Measurements from ENCODE around the gene DBH.
"Not testable (repeated sequence)": the region's sequence is repeated elsewhere in the genome, so short reads cannot be mapped to it uniquely, and the experiment has no call there.

Gene DBH

DNA sequence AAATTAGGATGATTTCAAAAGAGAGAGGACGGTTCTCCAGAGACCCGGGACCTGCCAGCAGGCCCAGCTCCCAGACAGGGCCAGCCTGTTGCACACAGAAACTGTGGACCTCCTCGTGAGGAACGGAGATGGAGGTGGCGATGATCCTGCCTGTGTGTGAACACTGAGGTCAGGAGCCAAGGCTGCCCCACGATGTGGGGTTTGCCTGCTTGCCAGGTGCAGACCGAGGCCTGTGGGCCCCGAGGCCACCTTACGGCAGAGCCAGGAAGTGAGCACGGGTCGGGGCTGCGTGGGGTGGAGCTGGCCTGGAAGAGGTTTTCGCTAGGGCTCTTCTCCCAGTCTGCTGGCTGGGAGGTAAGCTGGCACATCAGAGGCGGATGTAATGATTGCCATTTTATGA lies 31.3 kb upstream of the DBH start:
- peak; percentile 29 for DNase-seq

DNA sequence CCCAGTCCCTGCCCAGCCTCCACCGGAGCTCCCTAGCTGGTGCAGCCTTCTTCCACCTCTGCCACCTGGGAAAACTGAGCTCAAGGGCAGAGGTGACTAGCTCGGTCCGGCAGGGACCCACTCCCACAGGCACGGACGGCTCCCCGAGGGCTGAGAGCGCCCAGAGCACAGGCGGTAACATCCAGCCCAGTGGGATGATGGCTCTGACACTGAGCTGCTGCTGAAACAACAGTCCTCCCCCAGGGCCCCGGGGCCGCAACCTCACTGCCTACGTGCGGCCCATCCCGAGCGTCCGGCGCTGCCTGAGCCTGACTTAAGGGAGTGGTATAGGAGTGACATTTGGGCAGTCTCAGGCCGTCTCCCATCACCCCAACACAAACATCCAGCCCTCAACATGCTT lies 30.7 kb upstream of the DBH start:
- no peak for DNase-seq

DNA sequence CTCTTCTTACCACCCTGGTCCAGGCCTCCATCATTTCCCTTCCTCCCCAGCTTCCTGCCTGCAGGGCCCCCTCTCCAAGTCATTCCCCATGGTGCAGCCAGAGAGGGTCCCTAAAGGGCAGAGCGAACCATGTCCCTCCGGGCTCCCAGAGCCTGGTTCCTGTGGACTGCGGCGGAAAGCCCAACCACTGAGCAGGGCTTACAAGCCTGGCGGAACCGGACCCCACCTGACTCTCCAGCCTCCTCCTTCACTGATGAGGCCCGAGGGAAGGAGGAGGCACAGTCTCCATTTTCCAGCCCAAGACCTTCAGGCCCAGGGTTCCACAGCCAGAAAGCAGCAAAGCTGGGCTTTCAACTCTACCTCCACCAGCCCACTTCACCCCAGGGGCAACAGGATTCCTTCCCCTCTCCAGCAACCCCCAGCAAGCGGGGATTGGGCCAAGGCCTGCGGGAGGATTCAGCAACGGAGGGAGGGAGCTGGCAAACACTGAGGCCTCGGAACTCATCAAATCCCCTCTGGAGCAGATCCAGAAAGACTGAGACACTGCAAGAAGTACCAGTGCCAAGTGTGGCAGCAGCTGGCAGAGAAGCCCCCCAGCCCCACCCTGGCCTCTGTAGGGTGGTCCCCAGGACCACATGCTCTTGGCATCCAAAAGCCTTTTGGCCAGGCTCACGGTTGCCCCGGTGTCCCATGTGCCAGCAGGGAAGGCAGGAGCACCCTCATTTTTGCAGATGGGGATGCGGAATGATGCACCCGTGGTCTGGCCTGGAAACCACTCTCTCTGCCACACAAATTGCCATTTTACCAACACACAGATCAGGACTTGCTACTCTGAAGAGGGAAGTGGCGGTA lies 30.1 kb upstream of the DBH start:
- DNase-seq = no peak

DNA sequence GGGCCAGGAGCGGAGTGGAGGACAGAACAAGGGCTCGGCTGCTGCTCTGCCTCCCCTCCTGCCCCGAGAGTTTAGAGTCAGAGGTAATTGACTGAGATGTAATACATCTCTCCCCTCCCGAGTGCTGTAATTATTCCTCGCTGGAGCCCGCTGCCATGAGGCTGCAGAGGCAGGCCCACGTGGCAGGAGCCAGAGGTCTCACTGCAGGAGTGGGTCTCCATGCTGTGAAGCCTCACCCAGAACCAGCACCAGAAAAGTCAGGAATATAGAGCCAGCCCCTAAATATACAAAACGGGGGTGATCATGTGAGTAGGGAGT lies 29.5 kb upstream of the DBH start:
- no peak for DNase-seq

GRCh38 chr9:133607381-133607780 lies 28.8 kb upstream of the DBH start:
- peak; percentile 19 for DNase-seq

GRCh38 chr9:133607976-133608375 lies 28.2 kb upstream of the DBH start:
- no peak for DNase-seq

DNA sequence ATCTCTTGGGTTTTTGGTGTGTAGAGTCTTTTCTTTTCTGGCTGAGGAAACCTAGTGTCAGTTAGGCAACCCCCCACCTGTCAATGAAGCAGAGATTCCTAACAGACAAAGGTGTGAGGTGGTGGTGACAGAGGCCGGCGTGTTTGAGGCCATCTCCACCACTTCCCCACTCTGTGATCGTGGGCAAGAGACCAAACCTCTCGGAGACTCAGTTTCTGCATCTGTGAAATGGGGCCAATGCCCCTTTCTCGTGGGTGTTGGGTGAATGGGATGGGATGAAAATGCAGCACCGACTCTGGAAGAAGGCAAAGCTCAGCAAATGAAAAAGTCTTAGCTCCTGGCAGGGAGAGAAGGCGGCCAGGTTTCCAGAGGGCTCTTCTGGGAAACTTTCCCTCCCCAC lies 27.8 kb upstream of the DBH start:
- DNase-seq = no peak

DNA sequence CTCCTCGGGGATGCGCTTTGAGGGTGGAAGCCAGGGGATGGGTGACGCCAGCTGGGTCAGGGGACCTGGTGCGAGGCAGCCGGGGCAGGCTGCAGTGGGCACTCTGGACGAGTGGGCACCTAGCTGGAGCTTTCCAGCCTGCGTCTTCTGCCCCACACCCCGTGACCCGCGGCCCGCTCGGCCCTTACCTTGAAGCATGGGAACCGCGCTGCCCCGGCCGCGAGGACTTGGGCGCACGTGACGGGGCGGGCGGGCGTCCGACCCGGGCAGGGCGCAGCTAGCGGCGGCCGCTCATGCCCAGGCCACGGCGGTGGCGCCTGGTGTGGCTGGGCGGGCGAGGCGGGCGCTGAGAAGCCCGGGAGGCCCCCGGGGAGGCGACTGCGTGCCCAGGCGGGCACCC lies 27.3 kb upstream of the DBH start:
- no peak for DNase-seq

DNA sequence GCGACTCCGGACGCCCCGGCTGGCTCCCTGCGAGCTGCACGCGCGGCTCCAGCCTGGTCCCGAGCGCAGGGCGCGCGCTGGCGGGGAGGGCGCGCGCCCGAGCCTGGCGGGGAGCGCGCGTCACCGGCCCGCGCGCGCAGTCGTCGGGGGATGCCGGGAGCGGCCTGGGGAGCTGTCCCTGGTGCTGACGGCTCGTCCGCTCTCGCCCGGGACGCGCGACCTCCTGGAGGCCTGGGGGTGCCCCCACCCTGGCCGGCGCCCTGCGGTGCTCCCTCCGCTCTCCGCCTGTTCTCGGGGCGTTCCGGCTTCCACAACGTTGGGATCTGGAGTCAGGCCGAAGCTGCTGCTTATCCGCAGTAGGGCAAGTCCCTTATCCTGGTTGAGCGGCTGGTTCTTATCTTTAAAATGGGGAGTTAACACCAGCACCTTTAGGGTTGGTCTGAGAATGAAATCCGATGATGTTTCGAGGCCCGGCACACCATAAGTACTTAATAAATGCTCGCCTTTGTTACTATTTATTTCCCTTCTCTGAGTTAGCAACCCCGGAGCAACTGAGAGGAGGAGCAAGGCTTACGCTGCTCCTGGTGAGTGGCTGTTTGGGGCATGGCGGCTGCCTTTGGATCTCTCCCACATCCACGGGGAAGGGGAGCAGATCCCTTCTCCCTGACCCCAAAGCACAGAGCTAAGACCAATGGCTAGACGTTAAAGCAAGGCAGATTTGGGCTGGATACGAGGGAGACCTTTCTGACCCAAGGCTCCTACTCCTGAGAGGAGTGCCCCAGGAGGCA lies 26.7 kb upstream of the DBH start, which contains the start of gene FAM163B:
FAM163B (minus strand) TSS at position 79 of the 788 bp plus-strand sequence. CDS start 29,166 bp downstream, outside the sequence.
- peak; percentile 59 for DNase-seq

GRCh38 chr9:133610845-133611244 lies 25.3 kb upstream of the DBH start:
- peak; percentile 62 for DNase-seq

DNA sequence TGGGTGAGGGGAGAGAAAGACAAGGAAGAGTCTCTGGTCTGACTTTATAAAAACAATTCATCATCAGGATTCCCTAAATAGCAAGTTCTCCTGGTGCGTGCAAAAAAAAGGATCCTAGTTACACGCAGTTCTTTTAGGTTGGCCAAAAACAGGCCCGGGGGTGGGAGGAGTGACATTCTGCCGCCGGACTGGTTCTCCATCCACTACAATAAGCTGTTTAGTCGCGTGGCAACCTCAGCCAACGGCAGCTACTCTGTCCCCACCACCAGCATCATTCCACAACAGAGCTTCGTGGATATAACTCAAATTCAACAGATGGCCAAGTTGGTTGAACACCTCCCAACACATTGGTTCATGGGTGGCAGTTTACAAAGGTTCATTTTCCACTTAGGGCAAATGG lies 24.1 kb upstream of the DBH start:
- DNase-seq = no peak

- peak; percentile 19 for DNase-seq
Measured at GRCh38 chr9:133612816-133613215, 23.3 kb upstream of the DBH start.

- DNase-seq = no peak
Measured at GRCh38 chr9:133613432-133613831, 22.7 kb upstream of the DBH start.

DNA sequence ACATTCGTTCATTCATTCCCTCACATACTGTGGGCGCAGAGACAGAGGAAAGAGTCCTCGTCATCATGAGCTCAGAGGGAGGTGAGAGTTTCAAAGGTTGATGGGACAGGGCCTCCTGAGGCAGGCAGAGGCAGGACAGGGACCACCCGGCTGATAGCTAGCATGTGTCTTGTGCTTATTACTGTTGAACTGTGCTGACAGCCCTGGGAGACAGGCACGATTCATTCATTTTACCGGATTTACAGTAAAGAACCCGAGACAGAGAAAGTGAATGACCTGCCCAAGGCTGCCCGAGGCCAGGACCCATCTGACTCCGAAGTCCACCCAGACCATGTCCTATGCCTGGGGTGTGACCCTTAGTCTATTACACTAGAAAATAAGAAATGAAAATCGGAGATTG lies 22.1 kb upstream of the DBH start:
- no peak for DNase-seq

DNA sequence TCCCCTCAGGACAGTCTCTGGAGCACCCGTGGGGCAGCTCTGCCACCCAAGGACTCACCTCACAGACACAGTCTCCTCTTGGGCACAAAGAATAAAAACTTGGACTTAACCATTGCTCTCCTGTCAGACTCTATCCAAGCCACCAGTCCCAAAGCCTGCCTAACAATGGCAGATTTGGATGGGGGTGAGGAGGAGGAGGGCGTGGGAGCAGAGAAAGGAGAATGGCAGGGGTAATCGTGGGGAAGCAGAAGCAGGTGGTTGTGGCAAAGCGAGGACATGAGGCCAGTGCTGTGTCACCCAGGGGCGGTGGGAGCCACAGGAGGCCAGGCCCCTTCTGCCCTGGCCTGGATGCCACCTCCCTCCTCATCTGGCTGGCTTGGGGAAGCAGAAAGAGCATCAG lies 21.5 kb upstream of the DBH start:
- DNase-seq = no peak

DNA sequence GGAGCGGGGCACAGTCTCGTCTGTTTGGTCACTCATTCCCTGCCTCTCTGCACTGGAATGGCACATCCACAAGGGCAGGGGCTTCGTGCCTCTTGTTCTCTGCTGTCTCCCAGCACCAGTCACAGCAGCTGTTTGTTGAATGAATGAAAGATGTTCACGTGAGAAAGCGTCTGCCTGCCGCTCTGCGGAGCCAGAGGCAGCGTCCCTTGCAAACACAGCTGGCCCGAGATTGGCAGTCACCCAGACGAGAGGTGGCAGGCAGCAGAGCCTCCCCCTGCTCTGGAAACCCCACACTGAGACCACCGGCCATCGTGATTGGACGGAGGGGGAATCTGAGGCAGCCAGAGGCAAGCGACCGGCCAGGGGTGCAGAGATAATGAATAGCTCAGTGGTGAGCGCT lies 21.0 kb upstream of the DBH start:
- no peak for DNase-seq

DNA sequence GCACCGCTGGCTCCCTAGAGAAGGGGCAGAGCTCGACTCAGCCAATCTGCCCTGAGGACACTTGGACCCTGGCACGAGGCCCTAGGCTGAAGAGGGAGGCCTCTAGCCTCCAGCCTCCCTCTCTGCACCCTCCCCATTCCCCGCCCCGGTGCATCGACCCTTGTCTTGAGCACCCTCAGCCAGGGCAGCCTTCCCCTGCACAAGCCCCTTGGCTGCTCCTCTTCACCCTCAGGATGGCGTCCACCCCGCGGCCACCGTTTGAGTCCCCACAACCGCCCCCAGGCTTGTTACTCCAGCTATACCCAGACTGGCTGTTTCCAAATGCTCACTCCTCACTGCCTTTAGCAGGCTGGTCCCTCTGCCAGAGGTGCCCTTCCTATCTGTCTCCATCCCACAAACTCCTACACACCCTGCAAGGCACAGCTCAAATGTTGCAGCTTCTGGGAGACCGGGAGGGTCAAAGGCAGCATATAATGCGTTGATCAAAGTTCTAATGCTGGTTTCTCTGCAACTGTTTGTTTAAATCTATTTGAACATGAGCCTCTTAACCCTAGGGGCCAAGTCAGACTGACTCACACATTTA lies 20.5 kb upstream of the DBH start:
- no peak for DNase-seq

- no peak for DNase-seq
Measured at GRCh38 chr9:133616643-133617405, 19.3 kb upstream of the DBH start.

DNA sequence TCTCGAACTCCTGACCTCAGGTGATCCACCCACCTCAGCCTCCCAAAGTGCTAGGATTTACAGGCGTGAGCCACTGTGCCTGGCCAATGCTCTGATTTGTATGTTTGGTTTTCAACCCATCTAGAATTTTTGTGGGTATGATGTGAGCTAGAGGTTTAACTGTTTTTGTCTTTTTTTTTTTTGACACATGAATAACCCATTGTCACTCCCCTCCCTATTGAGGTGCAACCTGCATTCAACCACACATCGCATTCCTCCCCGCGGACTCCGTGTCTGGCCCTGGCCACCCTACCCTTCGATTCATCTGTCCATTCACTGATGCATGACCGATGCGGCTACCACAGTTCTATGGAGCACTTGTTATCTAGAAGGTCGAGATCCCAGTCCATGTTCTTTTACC lies 17.4 kb upstream of the DBH start:
- no peak for DNase-seq

DNA sequence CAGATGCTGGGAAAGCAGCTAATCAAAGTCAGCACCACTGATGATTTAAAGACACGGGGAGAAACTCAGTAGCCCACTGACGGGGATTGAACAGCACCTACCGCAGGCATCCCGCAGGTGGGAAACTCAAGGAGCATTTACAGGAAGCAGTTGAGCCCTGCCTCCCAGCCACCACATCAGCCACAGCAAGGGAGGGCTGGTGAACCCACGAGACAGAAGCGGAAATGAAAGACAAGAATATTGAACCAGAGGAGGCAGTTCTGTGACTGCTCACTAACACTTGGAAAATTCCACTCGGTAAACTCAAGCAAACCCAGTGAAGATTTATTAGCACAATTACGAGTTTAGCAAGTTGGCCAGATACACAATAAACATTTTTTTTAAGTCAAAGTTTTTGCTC lies 16.4 kb upstream of the DBH start:
- DNase-seq = peak; percentile 53

DNA sequence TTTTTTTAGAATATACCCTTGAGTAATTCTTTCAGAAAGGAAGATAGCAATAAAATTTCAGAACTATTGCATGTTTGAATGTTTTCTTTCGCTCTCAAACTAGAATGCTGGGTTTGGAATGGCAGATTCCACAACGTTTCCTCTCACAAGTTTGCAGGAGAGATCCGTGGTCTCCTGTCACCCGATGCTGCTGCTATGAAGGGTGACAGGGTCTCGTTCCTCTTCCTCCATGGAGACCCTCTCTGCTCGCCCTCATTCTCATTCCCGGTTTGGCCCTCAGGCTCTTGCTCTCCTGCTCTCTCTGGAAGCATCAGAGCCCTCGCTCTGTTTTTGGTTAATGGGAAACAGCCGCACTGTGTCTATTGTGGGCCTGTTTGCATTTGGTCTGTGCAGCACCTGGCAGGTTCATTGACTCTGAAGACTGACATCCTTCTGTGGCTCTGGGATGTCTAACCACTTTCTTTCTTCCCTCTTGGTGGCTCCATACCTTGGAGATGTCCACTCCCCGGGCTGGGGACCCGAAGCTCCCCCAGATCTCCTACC lies 14.4 kb upstream of the DBH start:
- no peak for DNase-seq

DNA sequence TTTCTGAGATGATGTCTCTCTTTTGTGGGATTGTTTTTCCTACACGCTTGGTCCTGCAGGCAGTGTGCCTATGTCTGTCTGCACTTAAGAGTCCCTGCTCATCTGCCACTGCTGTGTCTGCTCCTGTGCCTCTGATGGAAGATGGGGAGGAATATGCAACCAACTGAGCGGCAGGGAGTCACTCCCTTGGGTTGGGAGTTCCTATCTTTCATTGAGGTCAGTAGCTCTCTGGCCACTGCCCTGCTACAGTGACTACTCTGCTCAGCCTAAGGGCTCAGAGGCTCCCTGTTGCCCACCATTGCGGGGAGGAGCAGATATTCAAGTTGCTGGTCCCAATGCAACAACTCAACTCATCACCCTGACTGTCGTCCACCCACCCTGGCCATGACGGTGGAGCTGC lies 13.6 kb upstream of the DBH start:
- DNase-seq = no peak

- DNase-seq = not testable (repeated sequence)
Measured at GRCh38 chr9:133626008-133626407, 10.2 kb upstream of the DBH start.

Data from NCI-H510A treated with DMSO at 0.1 percent for 48 hours (cell line).